Activated T-cell treated with anti-CD3 and anti-CD28 coated beads for 1 hour (primary cell): Measurements from ENCODE around the gene ZNF92.
"Not testable (repeated sequence)": the region's sequence is repeated elsewhere in the genome, so short reads cannot be mapped to it uniquely, and the experiment has no call there.

ENCODE experiments used
- DNase-seq: peaks from one replicate; pipeline ENCODE4 v3.0.0-alpha.2; 2020; ENCODE audit warnings: low read depth

ZNF92 gene

GRCh38 chr7:65373608-65374351 is at the start of gene ZNF92:
Gene ZNF92, plus strand, starts transcription at chr7:65373855. Its CDS starts 143 bp downstream, at chr7:65373998.
- peak; percentile 94 for DNase-seq

DNA sequence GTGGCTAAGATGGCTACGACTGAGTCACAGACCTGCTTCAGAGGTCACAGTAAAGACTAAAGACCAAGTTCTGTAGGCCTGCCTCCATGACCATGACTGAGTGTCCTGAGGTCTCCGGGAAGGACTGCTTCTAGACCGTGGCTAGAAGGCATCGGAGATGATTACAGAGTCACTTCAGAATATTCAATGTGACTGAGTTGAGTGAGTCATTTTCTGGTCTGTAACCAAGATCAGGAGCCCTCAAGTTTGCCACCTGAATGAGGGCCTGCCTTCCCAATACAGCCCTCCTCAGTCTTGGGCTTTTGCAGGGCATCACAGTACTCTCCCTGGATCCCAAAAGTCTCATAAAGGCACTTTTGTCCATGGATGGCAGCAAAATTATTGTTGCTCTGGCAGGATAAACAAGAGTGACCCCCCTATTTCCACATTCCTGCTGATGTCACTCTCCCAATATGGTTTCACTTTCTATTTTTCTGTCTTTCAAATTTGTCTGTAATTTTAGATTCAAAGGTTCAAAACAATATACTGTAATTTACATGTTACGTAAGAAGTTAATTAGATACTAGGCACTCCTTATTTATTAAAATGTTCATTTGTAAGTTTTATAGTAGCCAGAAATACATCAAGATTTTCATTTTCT is 47.7 kb upstream of the ZNF92 start:
- no peak for DNase-seq

DNA sequence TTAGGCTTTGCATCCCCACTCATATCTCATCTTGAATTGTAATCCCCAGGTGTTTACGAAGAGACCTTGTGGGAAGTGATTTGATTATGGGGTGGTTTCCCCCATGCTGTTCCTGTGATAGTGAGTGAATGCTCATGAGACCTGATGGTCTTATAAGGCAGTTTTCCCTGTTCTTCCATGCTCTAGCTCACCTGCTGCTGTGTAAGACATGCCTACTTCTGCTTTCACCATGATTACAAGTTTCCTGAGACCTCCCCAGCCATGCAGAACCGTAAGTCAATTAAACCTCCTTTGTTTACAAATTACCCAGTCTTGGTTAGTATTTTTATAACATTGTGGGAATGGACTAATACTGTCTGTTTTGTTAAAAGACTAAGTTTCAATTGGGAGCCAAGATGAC is 35.3 kb upstream of the ZNF92 start:
- no peak for DNase-seq

DNA sequence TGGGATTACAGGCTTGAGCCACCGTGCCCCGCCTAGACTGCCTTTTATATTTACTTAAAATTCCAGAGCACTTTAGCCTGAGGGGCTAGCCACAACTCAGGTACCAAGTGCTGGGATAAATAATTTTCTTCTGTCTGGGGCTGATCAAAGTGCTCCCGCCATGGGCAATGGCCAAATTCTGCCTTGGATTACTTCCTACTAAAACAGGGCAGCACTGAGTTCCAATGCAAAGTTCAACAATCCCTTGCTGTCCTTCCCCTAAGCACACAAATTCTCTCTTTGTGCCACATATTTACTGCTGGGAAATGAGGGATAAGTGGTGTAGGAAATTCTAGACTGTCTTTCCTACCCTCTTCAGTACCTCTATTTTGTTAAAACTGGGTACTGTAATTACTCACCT is 34.4 kb upstream of the ZNF92 start:
- no peak for DNase-seq

- no peak for DNase-seq
Observed at GRCh38 chr7:65342723-65343629, 30.7 kb upstream of the ZNF92 start.

GRCh38 chr7:65344541-65344940 is 29.1 kb upstream of the ZNF92 start:
- DNase-seq: not testable (repeated sequence)

DNA sequence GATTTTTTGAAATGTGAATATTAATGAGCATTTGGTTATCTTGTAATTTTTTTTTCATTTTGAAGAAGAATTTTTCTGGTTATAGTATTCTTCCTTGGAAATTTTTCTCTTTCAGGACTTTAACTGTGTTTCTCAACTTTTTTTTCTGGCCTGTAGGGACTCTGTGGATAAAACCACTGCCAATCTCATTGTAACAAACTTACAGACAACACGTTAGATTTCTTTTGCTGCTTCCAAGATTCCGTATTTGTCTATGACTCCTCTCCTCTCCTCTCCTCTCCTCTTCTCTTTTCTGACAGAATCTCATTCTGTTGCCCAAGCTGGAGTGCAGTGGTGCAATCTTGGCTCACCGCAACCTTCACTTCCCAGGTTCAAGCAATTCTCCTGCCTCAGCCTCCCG is 19.4 kb upstream of the ZNF92 start:
- DNase-seq: no peak

DNA sequence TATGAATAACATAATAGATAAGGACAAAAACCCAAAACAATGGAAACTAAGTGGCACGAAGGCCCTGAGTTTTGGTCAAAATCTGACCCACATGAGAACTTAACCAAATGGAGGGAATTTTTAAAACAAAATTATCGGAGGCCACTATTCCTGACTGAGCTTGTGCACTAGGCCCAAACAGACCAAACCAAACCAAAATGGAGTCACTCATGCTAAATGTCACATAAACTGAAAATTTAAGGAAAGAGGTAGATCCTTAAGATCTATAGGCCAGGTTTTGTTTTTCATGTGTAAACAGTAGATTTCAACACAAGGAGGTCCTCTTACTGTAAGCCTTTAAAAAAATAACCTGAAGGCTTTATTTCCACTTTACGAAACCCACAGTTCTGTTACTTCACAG is 3.8 kb upstream of the ZNF92 start:
- DNase-seq: no peak

GRCh38 chr7:65371468-65371867 is 2.2 kb upstream of the ZNF92 start:
- no peak for DNase-seq

- no peak for DNase-seq
Observed at GRCh38 chr7:65379318-65379717, 5.7 kb downstream of the ZNF92 start.

DNA sequence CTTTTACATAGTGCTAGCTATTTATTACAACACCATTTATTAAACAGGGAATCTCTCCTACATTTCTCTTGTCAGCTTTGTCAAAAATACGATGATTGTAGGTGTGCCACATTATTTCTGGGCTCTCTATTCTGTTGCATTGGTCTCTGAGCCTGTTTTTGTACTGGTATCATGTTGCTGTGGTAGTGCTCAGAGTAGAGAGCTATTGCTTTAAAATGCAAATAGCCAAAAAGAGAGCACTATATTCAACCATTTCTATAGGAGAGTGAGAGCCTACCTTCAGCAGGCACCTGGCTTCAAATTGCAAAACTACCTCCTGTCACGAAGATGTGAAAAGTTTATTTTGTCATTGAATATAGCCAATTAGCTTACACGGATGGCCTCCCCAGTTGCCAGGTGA is 8.1 kb downstream of the ZNF92 start:
- no peak for DNase-seq

GRCh38 chr7:65382452-65382851 is 8.8 kb downstream of the ZNF92 start:
- DNase-seq: no peak

DNA sequence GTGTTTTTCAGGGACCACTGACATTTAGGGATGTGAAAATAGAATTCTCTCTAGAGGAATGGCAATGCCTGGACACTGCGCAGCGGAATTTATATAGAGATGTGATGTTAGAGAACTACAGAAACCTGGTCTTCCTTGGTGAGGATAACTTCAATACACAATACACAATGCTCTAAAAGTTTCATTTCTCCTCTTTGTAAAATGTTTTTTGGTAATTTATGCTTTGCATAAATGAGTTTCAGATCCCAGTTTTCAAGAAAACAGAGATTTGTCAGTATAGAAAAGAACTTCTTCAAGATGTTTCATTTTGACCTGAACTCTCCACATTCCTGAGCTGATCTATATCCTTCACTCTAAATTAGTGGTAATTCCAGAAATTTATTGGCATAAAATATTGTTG is 14.2 kb downstream of the ZNF92 start:
- no peak for DNase-seq

DNA sequence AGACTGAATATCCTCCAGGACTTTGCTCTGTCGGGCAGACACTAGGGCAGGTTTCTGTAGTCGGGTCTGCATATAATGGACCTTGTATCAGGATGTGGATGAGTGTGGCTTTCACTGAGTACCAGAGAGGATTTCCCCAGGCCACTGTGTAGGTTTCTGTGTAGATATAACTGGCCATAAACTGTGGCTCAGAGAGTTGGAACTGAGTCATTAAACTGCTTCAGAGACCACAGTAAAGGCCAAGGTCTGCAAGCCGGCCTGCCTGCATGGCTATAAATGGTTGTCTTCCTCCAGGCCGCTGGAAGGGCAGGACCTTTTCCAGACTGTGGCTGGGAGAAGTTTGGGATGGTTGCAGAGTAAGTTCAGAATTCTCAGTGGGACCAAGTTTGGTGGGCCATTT is 16.9 kb downstream of the ZNF92 start:
- DNase-seq: no peak

GRCh38 chr7:65397730-65398142 is 24.1 kb downstream of the ZNF92 start:
- DNase-seq: no peak

- DNase-seq: not testable (repeated sequence)
Observed at GRCh38 chr7:65398671-65399070, 25.0 kb downstream of the ZNF92 start.

DNA sequence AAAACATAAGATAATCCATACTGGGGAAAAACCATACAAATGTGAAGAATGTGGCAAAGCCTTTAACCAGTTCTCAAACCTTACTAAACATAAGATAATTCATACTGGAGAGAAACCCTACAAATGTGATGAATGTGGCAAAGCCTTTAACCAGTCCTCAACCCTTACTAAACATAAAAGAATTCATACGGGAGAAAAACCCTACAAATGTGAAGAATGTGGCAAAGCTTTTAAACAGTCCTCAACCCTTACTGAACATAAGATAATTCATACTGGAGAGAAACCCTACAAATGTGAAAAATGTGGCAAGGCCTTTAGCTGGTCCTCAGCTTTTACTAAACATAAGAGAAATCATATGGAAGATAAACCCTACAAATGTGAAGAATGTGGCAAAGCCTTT is 25.4 kb downstream of the ZNF92 start:
- DNase-seq: not testable (repeated sequence)

DNA sequence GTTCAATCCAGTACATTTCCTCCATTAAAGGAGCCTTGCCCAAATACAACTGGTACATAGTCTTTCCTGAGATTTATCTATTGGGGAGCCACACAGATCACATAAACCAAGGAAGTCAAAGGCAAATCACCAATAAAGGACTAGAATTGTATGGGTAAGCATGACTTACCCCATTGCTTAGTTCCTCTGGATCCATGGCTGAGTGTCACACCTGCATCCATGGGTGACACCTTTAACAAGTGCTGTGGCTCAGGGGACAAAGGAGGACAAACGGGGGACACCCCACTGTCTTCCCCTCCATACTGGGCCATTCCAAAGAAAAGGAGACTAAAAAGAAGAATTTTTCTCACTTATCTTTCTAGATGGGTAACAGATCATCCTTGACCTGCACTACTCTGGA is 30.4 kb downstream of the ZNF92 start:
- DNase-seq: no peak

DNA sequence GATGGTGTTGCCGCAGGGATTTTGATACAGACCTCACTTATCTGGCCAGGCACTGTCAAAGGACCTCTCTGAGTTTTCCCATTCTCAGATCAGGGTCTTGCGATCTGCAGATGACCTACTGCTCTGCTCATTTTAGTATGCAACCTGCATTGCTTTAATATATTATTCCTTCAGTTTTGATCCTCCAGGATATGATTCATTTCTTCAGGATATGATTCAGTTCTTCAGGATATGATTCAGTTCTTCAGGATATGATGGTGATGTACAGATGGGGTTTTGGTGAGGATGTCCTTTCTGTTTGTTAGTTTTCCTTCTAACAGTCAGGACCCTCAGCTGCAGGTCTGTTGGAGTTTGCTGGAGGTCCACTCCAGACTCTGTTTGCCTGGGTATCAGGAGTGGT is 33.1 kb downstream of the ZNF92 start:
- DNase-seq: not testable (repeated sequence)

DNA sequence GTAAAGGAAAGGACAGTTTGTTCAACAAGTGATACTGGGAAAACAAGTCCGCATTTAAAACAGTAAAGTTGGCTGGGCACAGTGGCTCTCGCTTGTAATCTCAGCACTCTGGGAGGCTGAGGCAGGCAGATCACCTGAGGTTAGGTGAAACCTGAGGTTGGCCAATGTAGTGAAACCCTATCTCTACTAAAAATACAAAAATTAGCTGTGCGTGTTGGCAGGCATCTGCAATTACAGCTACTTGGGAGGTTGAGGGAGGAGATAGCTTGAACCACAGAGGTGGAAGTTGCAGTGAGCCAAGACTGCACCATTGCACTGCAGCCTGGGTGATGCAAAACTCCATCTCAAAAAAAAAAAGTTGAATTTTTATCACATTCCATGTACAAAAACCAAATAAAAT is 35.7 kb downstream of the ZNF92 start:
- DNase-seq: no peak

GRCh38 chr7:65411249-65411648 is 37.6 kb downstream of the ZNF92 start:
- DNase-seq: no peak

DNA sequence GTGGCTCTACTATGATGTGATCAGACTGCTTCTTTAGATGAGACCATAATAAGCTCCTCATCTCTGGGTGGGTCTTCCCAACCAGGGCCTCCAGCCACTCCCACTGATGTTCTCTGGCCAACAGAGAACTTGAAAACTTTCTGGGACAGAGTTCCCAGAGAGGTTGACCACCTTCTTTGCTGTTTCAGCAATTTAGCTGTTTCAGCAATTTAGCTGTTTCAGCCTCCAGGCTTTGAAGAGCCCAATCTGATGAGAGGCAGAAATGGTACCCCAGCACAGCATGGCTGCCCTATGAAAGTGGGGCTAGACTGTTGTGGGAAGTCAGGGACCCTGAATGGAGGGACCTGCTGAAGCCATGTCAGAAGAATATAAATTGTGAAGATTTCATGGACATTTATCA is 49.0 kb downstream of the ZNF92 start:
- no peak for DNase-seq

GRCh38 chr7:65423286-65423685 is 49.6 kb downstream of the ZNF92 start:
- not testable (repeated sequence) for DNase-seq
